Stimulated activated CD8-positive, alpha-beta memory T cell treated with anti-CD3 and anti-CD28 coated beads, Interleukin-15, amount 100 ng/mL, for 4 hours (primary cell): ENCODE data around the gene IL19.
"Not testable (repeated sequence)": the region's sequence is repeated elsewhere in the genome, so short reads cannot be mapped to it uniquely, and the experiment has no call there.

ENCODE experiments used
- DNase-seq, 2 donors: peaks; one replicate each; pipeline ENCODE4 v3.0.0-alpha.2; 2020; ENCODE audit warnings: low read depth in 2 of 2

The IL19 gene

GRCh38 chr1:206833801-206834200, 63.2 kb downstream of the IL19 start:
- DNase-seq = no peak

- no peak for DNase-seq
Observed at GRCh38 chr1:206834217-206834616, 63.6 kb downstream of the IL19 start.

- DNase-seq = no peak
Observed at GRCh38 chr1:206834711-206835110, 64.1 kb downstream of the IL19 start.

- no peak for DNase-seq
Observed at GRCh38 chr1:206835186-206835585, 64.6 kb downstream of the IL19 start.

- no peak for DNase-seq
Observed at GRCh38 chr1:206836111-206836510, 65.5 kb downstream of the IL19 start.

GRCh38 chr1:206839006-206839560, 68.5 kb downstream of the IL19 start:
- DNase-seq = no peak

- no peak for DNase-seq
Observed at GRCh38 chr1:206839857-206840256, 69.3 kb downstream of the IL19 start.

- no peak for DNase-seq
Observed at GRCh38 chr1:206841609-206842323, 71.2 kb downstream of the IL19 start.

- no peak for DNase-seq
Observed at GRCh38 chr1:206842854-206843253, 72.3 kb downstream of the IL19 start.

GRCh38 chr1:206843626-206844025, 73.1 kb downstream of the IL19 start:
- DNase-seq = no peak

- no peak for DNase-seq
Observed at GRCh38 chr1:206846487-206846886, 75.9 kb downstream of the IL19 start.

GRCh38 chr1:206847337-206847834, 76.8 kb downstream of the IL19 start:
- DNase-seq = no peak

GRCh38 chr1:206847946-206848345, 77.4 kb downstream of the IL19 start:
- DNase-seq = no peak

GRCh38 chr1:206850401-206850800, 79.8 kb downstream of the IL19 start:
- DNase-seq = no peak

- DNase-seq = no peak
Observed at GRCh38 chr1:206851341-206852010, 80.9 kb downstream of the IL19 start.

GRCh38 chr1:206852662-206853061, 82.1 kb downstream of the IL19 start:
- not testable (repeated sequence) for DNase-seq

- DNase-seq = not testable (repeated sequence)
Observed at GRCh38 chr1:206853696-206854095, 83.1 kb downstream of the IL19 start.

GRCh38 chr1:206854401-206855129, 84.0 kb downstream of the IL19 start:
- DNase-seq = no peak

GRCh38 chr1:206855859-206856258, 85.3 kb downstream of the IL19 start:
- DNase-seq = no peak

- DNase-seq = no peak
Observed at GRCh38 chr1:206856674-206857464, 86.3 kb downstream of the IL19 start.

GRCh38 chr1:206859082-206859521, 88.5 kb downstream of the IL19 start:
- DNase-seq = no peak
